A172 (cell line): Measurements from ENCODE around the gene FADS2. TPM values are rescaled to one million over a fixed set of nuclear protein-coding genes. Genes with fewer than 3 reads are reported as not detected.

Experiments used
- DNase-seq: peaks from one replicate; pipeline ENCODE4 v3.0.0-alpha.2; 2015; ENCODE audit warnings: low spot score
- total RNA-seq: library from RNA; depleted of rRNA; stranded (reverse); fragments of >200 nt; shearing (Covaris generic); gene quantifications from 2 replicates; pipeline ENCODE4 v1.2.3, GENCODE V29; 2014

FADS2 gene
- total RNA-seq, 1 experiment from 2014 or later: 151 TPM

- no peak for DNase-seq
Measured at GRCh38 chr11:61868571-61869428, 40.7 kb downstream of the FADS2 start.

GRCh38 chr11:61869429-61869707 lies 41.3 kb downstream of the FADS2 start:
- DNase-seq: no peak

- DNase-seq: no peak
Measured at GRCh38 chr11:61869708-61870451, 41.8 kb downstream of the FADS2 start.

GRCh38 chr11:61870541-61871031 lies 42.5 kb downstream of the FADS2 start:
- no peak for DNase-seq

GRCh38 chr11:61871158-61871597 lies 43.1 kb downstream of the FADS2 start:
- DNase-seq: peak; percentile 75

GRCh38 chr11:61872935-61873565 lies 45.0 kb downstream of the FADS2 start:
- no peak for DNase-seq

GRCh38 chr11:61873588-61874376 lies 45.7 kb downstream of the FADS2 start:
- DNase-seq: no peak

GRCh38 chr11:61874377-61874809 lies 46.3 kb downstream of the FADS2 start:
- DNase-seq: peak; percentile 60

GRCh38 chr11:61874853-61875252 lies 46.8 kb downstream of the FADS2 start:
- peak; percentile 42 for DNase-seq

GRCh38 chr11:61875698-61876097 lies 47.6 kb downstream of the FADS2 start:
- DNase-seq: no peak

- no peak for DNase-seq
Measured at GRCh38 chr11:61879152-61879551, 51.1 kb downstream of the FADS2 start.

GRCh38 chr11:61880031-61880430 lies 51.9 kb downstream of the FADS2 start:
- no peak for DNase-seq

- DNase-seq: no peak
Measured at GRCh38 chr11:61880454-61880853, 52.4 kb downstream of the FADS2 start.

- DNase-seq: no peak
Measured at GRCh38 chr11:61881397-61881796, 53.3 kb downstream of the FADS2 start.

GRCh38 chr11:61882267-61882666 lies 54.2 kb downstream of the FADS2 start:
- DNase-seq: peak; percentile 30

GRCh38 chr11:61882879-61883278 lies 54.8 kb downstream of the FADS2 start:
- DNase-seq: no peak

- DNase-seq: no peak
Measured at GRCh38 chr11:61883327-61883726, 55.2 kb downstream of the FADS2 start.

- no peak for DNase-seq
Measured at GRCh38 chr11:61883947-61884346, 55.8 kb downstream of the FADS2 start.

GRCh38 chr11:61885166-61885778 lies 57.2 kb downstream of the FADS2 start:
- peak; percentile 46 for DNase-seq

- no peak for DNase-seq
Measured at GRCh38 chr11:61885784-61886580, 57.9 kb downstream of the FADS2 start.
